HepG2 (cell line): ENCODE measurements around the gene FOXK2. TPM values are rescaled to one million over a fixed set of nuclear protein-coding genes. Genes with fewer than 3 reads are reported as not detected.
A peak's percentile ranks its signal among the peaks of the same experiment; 100 is the strongest.

ENCODE experiments used
- FOXP1 ChIP-seq, 2 experiments: fragments of 450-650 bp in 1 of 2; IDR thresholded peaks; 2 replicates each; pipeline ENCODE4 v1.6.1; 2017 to 2018; ENCODE audit warnings: antibody characterized with exemption in 1 of 2
- KDM5B ChIP-seq: sonication (generic); formaldehyde crosslinking; IDR thresholded peaks from 2 replicates; pipeline ENCODE4 v1.4.0; 2020; ENCODE audit warnings: missing genetic modification reagents, mild to moderate bottlenecking, borderline replicate concordance
- KLF16 ChIP-seq, 2 experiments: sonication (generic) in 1 of 2; formaldehyde crosslinking in 1 of 2; IDR thresholded peaks; 2 replicates each; pipeline versions ENCODE4 v1.6.1 to v1.8.0; 2016 to 2023; ENCODE audit warnings: missing genetic modification reagents in 2 of 2, missing compliant biosample characterization in 1 of 2
- MED1 ChIP-seq: sonication (generic); formaldehyde crosslinking; IDR thresholded peaks from 2 replicates; pipeline ENCODE4 v1.4.0; 2020; ENCODE audit warnings: missing genetic modification reagents
- MYC ChIP-seq: sonication (generic); formaldehyde crosslinking; IDR thresholded peaks from 2 replicates; pipeline ENCODE4 v1.9.0; 2021; ENCODE audit warnings: missing genetic modification reagents, borderline replicate concordance
- RARG ChIP-seq: sonication (generic); formaldehyde crosslinking; IDR thresholded peaks from 2 replicates; pipeline ENCODE4 v1.4.0; 2020; ENCODE audit warnings: low read depth, mild to moderate bottlenecking, missing genetic modification reagents
- SMAD3 ChIP-seq: sonication (generic); formaldehyde crosslinking; IDR thresholded peaks from 2 replicates; pipeline ENCODE4 v1.4.0; 2020; ENCODE audit warnings: missing genetic modification reagents
- ZFP1 ChIP-seq: IDR thresholded peaks from 2 replicates; pipeline ENCODE4 v1.6.1; 2016
- ZNF264 ChIP-seq: sonication (generic); formaldehyde crosslinking; IDR thresholded peaks from 2 replicates; pipeline ENCODE4 v1.4.0; 2020; ENCODE audit warnings: missing genetic modification reagents
- ZNF788 ChIP-seq: sonication (generic); formaldehyde crosslinking; IDR thresholded peaks from 2 replicates; pipeline ENCODE4 v1.5.0; 2020; ENCODE audit warnings: mild to moderate bottlenecking, missing genetic modification reagents, borderline replicate concordance
- polyA plus RNA-seq, 8 experiments: library from polyadenylated mRNA; depleted of rRNA in 3 of 8; stranded (reverse) in 7 of 8; unstranded in 1 of 8; fragments of >200 nt; fragmentation: Illumina TruSeq in 4 of 8; extraction: Trizol in 4 of 8; gene quantifications; 2 replicates each; pipeline versions ENCODE4 v1.2.1 to v1.2.3, GENCODE V29; 2011 to 2016; ENCODE audit warnings: low read depth in 4 of 8, missing spikeins in 1 of 8, mixed read lengths in 1 of 8; ENCODE audit not compliant: insufficient read depth in 1 of 8
- total RNA-seq, 5 experiments: library from RNA; depleted of rRNA; stranded (reverse); fragments of >200 nt; fragmentation: Illumina TruSeq; extraction: Trizol; gene quantifications; 2 replicates each; pipeline ENCODE4 v1.2.3, GENCODE V29; 2016; ENCODE audit warnings: low read depth in 1 of 5
- TF ChIP-seq, protein P1 (sequence below): sonication (generic); formaldehyde crosslinking; IDR thresholded peaks from 2 replicates; pipeline ENCODE4 v1.9.0; 2021; ENCODE audit warnings: missing genetic modification reagents, borderline replicate concordance
- TF ChIP-seq, protein P2 (sequence below): sonication (generic); formaldehyde crosslinking; IDR thresholded peaks from 2 replicates; pipeline ENCODE4 v1.4.0; 2020; ENCODE audit warnings: missing genetic modification reagents
- TF ChIP-seq, protein P3 (sequence below): IDR thresholded peaks from 2 replicates; pipeline ENCODE4 v1.6.1; 2016; ENCODE audit warnings: missing biosample characterization, missing genetic modification reagents, low read depth
- TF ChIP-seq, protein P4 (sequence below): sonication (generic); formaldehyde crosslinking; conservative IDR thresholded peaks from 2 replicates; pipeline ENCODE4 v1.8.0; 2022; ENCODE audit warnings: missing genetic modification reagents
- TF ChIP-seq, protein P5 (sequence below): sonication (generic); formaldehyde crosslinking; IDR thresholded peaks from 2 replicates; pipeline ENCODE4 v1.8.1; 2022; ENCODE audit warnings: mild to moderate bottlenecking, missing genetic modification reagents

Gene FOXK2
- total and polyA plus RNA-seq, 2 of the 13 experiments (the other 11 are each of a cell fraction or from before 2014, with no cell fraction given): 67.1 to 67.2 TPM

DNA sequence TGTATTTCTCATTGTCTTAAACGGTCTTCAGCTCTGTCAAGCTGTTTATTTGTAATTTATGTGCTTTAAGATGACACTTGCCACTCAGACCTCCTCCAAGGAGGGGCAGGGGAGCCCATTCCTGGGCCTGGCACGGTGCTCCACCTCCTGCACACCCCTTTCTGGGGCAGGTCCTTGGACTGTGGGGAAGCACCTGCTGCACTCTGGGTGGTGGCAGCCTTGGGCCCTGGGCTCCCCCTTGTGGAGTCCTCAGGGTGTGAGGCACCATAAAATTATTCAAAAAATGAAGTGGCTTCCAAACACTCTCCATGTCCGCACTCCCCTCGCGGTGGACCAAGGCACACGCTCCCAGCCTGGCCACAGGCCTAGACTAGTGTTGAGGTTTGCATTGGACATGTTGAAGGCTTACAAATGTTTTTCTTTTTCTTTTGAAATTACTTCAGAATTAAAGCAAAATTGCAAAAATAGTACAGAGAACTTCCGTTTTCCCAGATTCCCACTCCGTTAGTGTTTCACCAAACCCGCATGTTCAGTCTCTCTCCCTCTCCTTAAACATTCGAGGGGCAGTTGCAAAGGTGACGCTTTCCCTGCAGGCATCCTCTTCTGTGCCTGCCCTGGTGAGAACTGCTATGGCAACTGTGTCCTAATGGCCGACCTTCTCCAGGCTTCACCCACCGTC is 32.4 kb downstream of the FOXK2 start (continued):
- TF ChIP-seq FOXP1 (IDR thresholded peaks at IDR 0.05) (no peak), FOXP1 (CRISPR knock-in tag; IDR thresholded peaks at IDR 0.05) (no peak), MYC (peak; percentile 65; the same call in 1 of the 2 replicates), ZNF788 (CRISPR knock-in tag) (no peak), SMAD3 (CRISPR knock-in tag) (peak; percentile 72; the same call in 1 of the 2 replicates), RARG (CRISPR knock-in tag) (no peak), ZNF264 (0 out of 2 replicates have a peak, but pooled peaks have one; percentile 44), ZFP1 (no peak), KLF16 (CRISPR knock-in tag; IDR thresholded peaks at IDR 0.05) (no peak), MED1 (peak; percentile 50; the same call in 1 of the 2 replicates), KDM5B (CRISPR knock-in tag) (no peak)
- TF ChIP-seq, protein P1, sequence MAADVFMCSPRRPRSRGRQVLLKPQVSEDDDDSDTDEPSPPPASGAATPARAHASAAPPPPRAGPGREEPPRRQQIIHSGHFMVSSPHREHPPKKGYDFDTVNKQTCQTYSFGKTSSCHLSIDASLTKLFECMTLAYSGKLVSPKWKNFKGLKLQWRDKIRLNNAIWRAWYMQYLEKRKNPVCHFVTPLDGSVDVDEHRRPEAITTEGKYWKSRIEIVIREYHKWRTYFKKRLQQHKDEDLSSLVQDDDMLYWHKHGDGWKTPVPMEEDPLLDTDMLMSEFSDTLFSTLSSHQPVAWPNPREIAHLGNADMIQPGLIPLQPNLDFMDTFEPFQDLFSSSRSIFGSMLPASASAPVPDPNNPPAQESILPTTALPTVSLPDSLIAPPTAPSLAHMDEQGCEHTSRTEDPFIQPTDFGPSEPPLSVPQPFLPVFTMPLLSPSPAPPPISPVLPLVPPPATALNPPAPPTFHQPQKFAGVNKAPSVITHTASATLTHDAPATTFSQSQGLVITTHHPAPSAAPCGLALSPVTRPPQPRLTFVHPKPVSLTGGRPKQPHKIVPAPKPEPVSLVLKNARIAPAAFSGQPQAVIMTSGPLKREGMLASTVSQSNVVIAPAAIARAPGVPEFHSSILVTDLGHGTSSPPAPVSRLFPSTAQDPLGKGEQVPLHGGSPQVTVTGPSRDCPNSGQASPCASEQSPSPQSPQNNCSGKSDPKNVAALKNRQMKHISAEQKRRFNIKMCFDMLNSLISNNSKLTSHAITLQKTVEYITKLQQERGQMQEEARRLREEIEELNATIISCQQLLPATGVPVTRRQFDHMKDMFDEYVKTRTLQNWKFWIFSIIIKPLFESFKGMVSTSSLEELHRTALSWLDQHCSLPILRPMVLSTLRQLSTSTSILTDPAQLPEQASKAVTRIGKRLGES: no peak
- TF ChIP-seq, protein P2, sequence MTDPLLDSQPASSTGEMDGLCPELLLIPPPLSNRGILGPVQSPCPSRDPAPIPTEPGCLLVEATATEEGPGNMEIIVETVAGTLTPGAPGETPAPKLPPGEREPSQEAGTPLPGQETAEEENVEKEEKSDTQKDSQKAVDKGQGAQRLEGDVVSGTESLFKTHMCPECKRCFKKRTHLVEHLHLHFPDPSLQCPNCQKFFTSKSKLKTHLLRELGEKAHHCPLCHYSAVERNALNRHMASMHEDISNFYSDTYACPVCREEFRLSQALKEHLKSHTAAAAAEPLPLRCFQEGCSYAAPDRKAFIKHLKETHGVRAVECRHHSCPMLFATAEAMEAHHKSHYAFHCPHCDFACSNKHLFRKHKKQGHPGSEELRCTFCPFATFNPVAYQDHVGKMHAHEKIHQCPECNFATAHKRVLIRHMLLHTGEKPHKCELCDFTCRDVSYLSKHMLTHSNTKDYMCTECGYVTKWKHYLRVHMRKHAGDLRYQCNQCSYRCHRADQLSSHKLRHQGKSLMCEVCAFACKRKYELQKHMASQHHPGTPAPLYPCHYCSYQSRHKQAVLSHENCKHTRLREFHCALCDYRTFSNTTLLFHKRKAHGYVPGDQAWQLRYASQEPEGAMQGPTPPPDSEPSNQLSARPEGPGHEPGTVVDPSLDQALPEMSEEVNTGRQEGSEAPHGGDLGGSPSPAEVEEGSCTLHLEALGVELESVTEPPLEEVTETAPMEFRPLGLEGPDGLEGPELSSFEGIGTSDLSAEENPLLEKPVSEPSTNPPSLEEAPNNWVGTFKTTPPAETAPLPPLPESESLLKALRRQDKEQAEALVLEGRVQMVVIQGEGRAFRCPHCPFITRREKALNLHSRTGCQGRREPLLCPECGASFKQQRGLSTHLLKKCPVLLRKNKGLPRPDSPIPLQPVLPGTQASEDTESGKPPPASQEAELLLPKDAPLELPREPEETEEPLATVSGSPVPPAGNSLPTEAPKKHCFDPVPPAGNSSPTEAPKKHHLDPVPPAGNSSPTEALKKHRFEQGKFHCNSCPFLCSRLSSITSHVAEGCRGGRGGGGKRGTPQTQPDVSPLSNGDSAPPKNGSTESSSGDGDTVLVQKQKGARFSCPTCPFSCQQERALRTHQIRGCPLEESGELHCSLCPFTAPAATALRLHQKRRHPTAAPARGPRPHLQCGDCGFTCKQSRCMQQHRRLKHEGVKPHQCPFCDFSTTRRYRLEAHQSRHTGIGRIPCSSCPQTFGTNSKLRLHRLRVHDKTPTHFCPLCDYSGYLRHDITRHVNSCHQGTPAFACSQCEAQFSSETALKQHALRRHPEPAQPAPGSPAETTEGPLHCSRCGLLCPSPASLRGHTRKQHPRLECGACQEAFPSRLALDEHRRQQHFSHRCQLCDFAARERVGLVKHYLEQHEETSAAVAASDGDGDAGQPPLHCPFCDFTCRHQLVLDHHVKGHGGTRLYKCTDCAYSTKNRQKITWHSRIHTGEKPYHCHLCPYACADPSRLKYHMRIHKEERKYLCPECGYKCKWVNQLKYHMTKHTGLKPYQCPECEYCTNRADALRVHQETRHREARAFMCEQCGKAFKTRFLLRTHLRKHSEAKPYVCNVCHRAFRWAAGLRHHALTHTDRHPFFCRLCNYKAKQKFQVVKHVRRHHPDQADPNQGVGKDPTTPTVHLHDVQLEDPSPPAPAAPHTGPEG (CRISPR knock-in tag): 0 out of 2 replicates have a peak, but pooled peaks have one; percentile 27
- TF ChIP-seq, protein P3, sequence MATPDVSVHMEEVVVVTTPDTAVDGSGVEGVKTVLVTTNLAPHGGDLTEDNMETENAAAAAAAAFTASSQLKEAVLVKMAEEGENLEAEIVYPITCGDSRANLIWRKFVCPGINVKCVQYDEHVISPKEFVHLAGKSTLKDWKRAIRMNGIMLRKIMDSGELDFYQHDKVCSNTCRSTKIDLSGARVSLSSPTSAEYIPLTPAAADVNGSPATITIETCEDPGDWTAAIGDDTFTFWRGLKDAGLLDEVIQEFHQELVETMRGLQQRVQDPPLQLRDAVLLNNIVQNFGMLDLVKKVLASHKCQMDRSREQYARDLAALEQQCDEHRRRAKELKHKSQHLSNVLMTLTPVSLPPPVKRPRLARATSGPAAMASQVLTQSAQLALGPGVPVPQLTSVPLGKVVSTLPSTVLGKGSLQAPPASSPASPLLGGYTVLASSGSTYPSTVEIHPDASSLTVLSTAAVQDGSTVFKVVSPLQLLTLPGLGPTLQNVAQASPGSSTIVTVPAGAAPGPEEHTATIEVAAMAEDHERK (CRISPR knock-in tag): no peak
- TF ChIP-seq, protein P4, sequence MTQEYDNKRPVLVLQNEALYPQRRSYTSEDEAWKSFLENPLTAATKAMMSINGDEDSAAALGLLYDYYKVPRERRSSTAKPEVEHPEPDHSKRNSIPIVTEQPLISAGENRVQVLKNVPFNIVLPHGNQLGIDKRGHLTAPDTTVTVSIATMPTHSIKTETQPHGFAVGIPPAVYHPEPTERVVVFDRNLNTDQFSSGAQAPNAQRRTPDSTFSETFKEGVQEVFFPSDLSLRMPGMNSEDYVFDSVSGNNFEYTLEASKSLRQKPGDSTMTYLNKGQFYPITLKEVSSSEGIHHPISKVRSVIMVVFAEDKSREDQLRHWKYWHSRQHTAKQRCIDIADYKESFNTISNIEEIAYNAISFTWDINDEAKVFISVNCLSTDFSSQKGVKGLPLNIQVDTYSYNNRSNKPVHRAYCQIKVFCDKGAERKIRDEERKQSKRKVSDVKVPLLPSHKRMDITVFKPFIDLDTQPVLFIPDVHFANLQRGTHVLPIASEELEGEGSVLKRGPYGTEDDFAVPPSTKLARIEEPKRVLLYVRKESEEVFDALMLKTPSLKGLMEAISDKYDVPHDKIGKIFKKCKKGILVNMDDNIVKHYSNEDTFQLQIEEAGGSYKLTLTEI (CRISPR knock-in tag): no peak
- TF ChIP-seq, protein P5, sequence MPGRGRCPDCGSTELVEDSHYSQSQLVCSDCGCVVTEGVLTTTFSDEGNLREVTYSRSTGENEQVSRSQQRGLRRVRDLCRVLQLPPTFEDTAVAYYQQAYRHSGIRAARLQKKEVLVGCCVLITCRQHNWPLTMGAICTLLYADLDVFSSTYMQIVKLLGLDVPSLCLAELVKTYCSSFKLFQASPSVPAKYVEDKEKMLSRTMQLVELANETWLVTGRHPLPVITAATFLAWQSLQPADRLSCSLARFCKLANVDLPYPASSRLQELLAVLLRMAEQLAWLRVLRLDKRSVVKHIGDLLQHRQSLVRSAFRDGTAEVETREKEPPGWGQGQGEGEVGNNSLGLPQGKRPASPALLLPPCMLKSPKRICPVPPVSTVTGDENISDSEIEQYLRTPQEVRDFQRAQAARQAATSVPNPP: no peak
